K562 (cell line): ENCODE measurements around the gene VWA1. TPM values are rescaled to one million over a fixed set of nuclear protein-coding genes. Genes with fewer than 3 reads are reported as not detected.

Experiments used
- ARHGAP35 ChIP-seq: fragments of 450-650 bp; IDR thresholded peaks from 2 replicates; pipeline ENCODE4 v1.6.1; 2018; ENCODE audit not compliant: partially characterized antibody
- CEBPG ChIP-seq, 3 experiments: fragments of 200-800 bp in 1 of 3; sonication (Bioruptor generic) in 1 of 3; sonication (generic) in 1 of 3; formaldehyde crosslinking in 1 of 3; IDR thresholded peaks in 2 of 3; conservative IDR thresholded peaks in 1 of 3; 2 replicates each; pipeline versions ENCODE4 v1.6.1 to v1.8.0; 2016 to 2022; ENCODE audit warnings: missing compliant biosample characterization in 2 of 3, missing genetic modification characterization in 2 of 3, mild to moderate bottlenecking in 1 of 3, missing genetic modification reagents in 1 of 3
- ELF4 ChIP-seq: fragments of 450-650 bp; formaldehyde crosslinking; IDR thresholded peaks from 2 replicates; pipeline ENCODE4 v1.4.0; 2022; ENCODE audit warnings: missing genetic modification characterization
- ELK3 ChIP-seq: fragments of 450-650 bp; formaldehyde crosslinking; IDR thresholded peaks from 2 replicates; pipeline ENCODE4 v1.4.0; 2020; ENCODE audit warnings: mild to moderate bottlenecking
- NFRKB ChIP-seq: fragments of 450-650 bp; IDR thresholded peaks from 2 replicates; pipeline ENCODE4 v1.6.1; 2016; ENCODE audit warnings: low read depth
- NRF1 ChIP-seq, 2 experiments: fragments of 450-650 bp; IDR thresholded peaks in 1 of 2; conservative IDR thresholded peaks in 1 of 2; 2 replicates each; pipeline ENCODE4 v1.6.1; 2014; ENCODE audit warnings: mild to moderate bottlenecking in 2 of 2
- PHTF2 ChIP-seq: fragments of 250-450 bp; sonication (Bioruptor Pico); IDR thresholded peaks from 2 replicates; pipeline ENCODE4 v1.5.0; 2021; ENCODE audit warnings: mild to moderate bottlenecking
- PRPF4 ChIP-seq: fragments of 200-400 bp; formaldehyde crosslinking; IDR thresholded peaks from one replicate; pipeline ENCODE4 v1.6.1; 2017; ENCODE audit warnings: low read length, low read depth, mild to moderate bottlenecking; ENCODE audit not compliant: insufficient read depth, poor library complexity, severe bottlenecking
- PTTG1 ChIP-seq: fragments of 450-650 bp; IDR thresholded peaks from 2 replicates; pipeline ENCODE4 v1.6.1; 2016; ENCODE audit warnings: low read depth, mild to moderate bottlenecking, missing genetic modification characterization, missing compliant biosample characterization
- RBM25 ChIP-seq: fragments of 200-400 bp; formaldehyde crosslinking; IDR thresholded peaks from 2 replicates; pipeline ENCODE4 v1.6.1; 2018; ENCODE audit warnings: low read length, low read depth, moderate library complexity; ENCODE audit not compliant: severe bottlenecking
- RFX7 ChIP-seq: fragments of 250-450 bp; sonication (Bioruptor Pico); IDR thresholded peaks from 2 replicates; pipeline ENCODE4 v1.5.1; 2021; ENCODE audit warnings: mild to moderate bottlenecking
- SRSF9 ChIP-seq: fragments of 200-400 bp; formaldehyde crosslinking; IDR thresholded peaks from 2 replicates; pipeline ENCODE4 v1.6.1; 2017; ENCODE audit warnings: low read depth, low read length, borderline replicate concordance
- SUPT5H ChIP-seq: fragments of 450-650 bp; IDR thresholded peaks from 2 replicates; pipeline ENCODE4 v1.6.1; 2016
- ZBTB5 ChIP-seq: fragments of 450-650 bp; IDR thresholded peaks from 2 replicates; pipeline ENCODE4 v1.6.1; 2017; ENCODE audit warnings: antibody characterized with exemption
- ZBTB9 ChIP-seq: fragments of 450-650 bp; formaldehyde crosslinking; IDR thresholded peaks from 2 replicates; pipeline ENCODE4 v1.4.0; 2020; ENCODE audit warnings: mild to moderate bottlenecking, moderate library complexity
- ZEB2 ChIP-seq: fragments of 450-650 bp; IDR thresholded peaks from 2 replicates; pipeline ENCODE4 v1.6.1; 2016
- ZKSCAN1 ChIP-seq: fragments of 150-350 bp; IDR thresholded peaks from 2 replicates; pipeline ENCODE4 v1.6.1; 2016; ENCODE audit warnings: low read depth, low read length
- ZNF140 ChIP-seq: fragments of 250-450 bp; sonication (Bioruptor Pico); IDR thresholded peaks from 2 replicates; pipeline ENCODE4 v1.8.0; 2021; ENCODE audit warnings: moderate library complexity, mild to moderate bottlenecking, inconsistent platforms
- polyA plus RNA-seq, 8 experiments: library from polyadenylated mRNA; depleted of rRNA in 4 of 8; stranded (reverse) in 5 of 8; unstranded in 3 of 8; fragments of >200 nt; fragmentation: Nextera tagmentation in 2 of 8; fragmentation: Illumina TruSeq in 1 of 8; extraction: Ambion mirVana in 2 of 8; extraction: Trizol in 1 of 8; gene quantifications; 2 replicates each; pipeline versions ENCODE4 v1.2.1 to v1.2.3, GENCODE V29; 2011 to 2014; ENCODE audit warnings: inconsistent platforms in 1 of 8, missing spikeins in 1 of 8
- total RNA-seq, 7 experiments: library from RNA; depleted of rRNA in 6 of 7; stranded (reverse); fragments of >200 nt in 6 of 7; fragmentation: Illumina TruSeq in 2 of 7; extraction: Trizol in 2 of 7; gene quantifications; 2 replicates each; pipeline versions ENCODE4 v1.2.1 to v1.2.3, GENCODE V29; 2011 to 2021; ENCODE audit warnings: low replicate concordance in 1 of 7
- TF ChIP-seq, protein P1 (sequence below), 2 experiments: fragments of 450-650 bp in 1 of 2; sonication (generic) in 1 of 2; formaldehyde crosslinking; conservative IDR thresholded peaks; 2 replicates each; pipeline versions ENCODE4 v1.4.0 to v1.8.1; 2020 to 2022; ENCODE audit warnings: mild to moderate bottlenecking in 1 of 2, missing genetic modification reagents in 1 of 2
- TF ChIP-seq, protein P2 (sequence below): sonication (generic); formaldehyde crosslinking; IDR thresholded peaks from 2 replicates; pipeline ENCODE4 v1.8.1; 2023; ENCODE audit warnings: mild to moderate bottlenecking, missing genetic modification reagents

Gene VWA1
- total and polyA plus RNA-seq, 9 of the 15 experiments (the other 6 are each of a cell fraction or from before 2014, with no cell fraction given): 0.01 to 6.4 (median 0.85) TPM

- TF ChIP-seq ELK3 (CRISPR knock-in tag) (no peak), RBM25 (peak; percentile 100), ZEB2 (no peak), ARHGAP35 (no peak), ZKSCAN1 (no peak; the same call in 1 of the 2 replicates), CEBPG (CRISPR knock-in tag; IDR thresholded peaks at IDR 0.05) (no peak), CEBPG (tag; conservative IDR thresholded peaks at IDR 0.05 in 1 of 2, IDR thresholded peaks at IDR 0.05 in 1 of 2) (no peak), ZNF140 (CRISPR knock-in tag) (no peak), ELF4 (CRISPR knock-in tag) (no peak; the same call in 1 of the 2 replicates), ZBTB9 (CRISPR knock-in tag) (peak; percentile 65; the same call in 1 of the 2 replicates), SRSF9 (no peak), SUPT5H (peak; percentile 93), RFX7 (CRISPR knock-in tag) (no peak), ZBTB5 (no peak), PTTG1 (tag) (no peak), NFRKB (peak; percentile 98), NRF1 (conservative IDR thresholded peaks at IDR 0.05 in 1 of 2, IDR thresholded peaks at IDR 0.05 in 1 of 2) (peak; percentile 93 to 94), PHTF2 (CRISPR knock-in tag) (no peak), PRPF4 (no peak)
- TF ChIP-seq, protein P1, sequence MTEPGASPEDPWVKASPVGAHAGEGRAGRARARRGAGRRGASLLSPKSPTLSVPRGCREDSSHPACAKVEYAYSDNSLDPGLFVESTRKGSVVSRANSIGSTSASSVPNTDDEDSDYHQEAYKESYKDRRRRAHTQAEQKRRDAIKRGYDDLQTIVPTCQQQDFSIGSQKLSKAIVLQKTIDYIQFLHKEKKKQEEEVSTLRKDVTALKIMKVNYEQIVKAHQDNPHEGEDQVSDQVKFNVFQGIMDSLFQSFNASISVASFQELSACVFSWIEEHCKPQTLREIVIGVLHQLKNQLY (CRISPR knock-in tag; conservative IDR thresholded peaks at IDR 0.05): 0 out of 4 replicates have a peak, but pooled peaks of 1 of the 2 experiments have one; percentile 9
- TF ChIP-seq, protein P2, sequence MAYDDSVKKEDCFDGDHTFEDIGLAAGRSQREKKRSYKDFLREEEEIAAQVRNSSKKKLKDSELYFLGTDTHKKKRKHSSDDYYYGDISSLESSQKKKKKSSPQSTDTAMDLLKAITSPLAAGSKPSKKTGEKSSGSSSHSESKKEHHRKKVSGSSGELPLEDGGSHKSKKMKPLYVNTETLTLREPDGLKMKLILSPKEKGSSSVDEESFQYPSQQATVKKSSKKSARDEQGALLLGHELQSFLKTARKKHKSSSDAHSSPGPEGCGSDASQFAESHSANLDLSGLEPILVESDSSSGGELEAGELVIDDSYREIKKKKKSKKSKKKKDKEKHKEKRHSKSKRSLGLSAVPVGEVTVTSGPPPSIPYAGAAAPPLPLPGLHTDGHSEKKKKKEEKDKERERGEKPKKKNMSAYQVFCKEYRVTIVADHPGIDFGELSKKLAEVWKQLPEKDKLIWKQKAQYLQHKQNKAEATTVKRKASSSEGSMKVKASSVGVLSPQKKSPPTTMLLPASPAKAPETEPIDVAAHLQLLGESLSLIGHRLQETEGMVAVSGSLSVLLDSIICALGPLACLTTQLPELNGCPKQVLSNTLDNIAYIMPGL (CRISPR knock-in tag): peak; percentile 95
Observed at GRCh38 chr1:1399187-1399871, 36.2 kb upstream of the VWA1 start, which contains the start of gene CCNL2 (continued).
